Smooth muscle cell (in vitro differentiated cells): Measurements from ENCODE around the gene GNAT2. TPM values are rescaled to one million over a fixed set of nuclear protein-coding genes. Genes with fewer than 3 reads are reported as not detected.

Experiments used
- DNase-seq: peaks from one replicate; lab custom pipeline; 2025; ENCODE audit not compliant: unreplicated experiment; lab: John Stamatoyannopoulos, UW
- H2AFZ ChIP-seq: fragments of 200-600 bp; sonication (generic); 2 replicates; pipeline ENCODE4 v1.6.0; 2016; ENCODE audit warnings: antibody characterized with exemption, low read depth, mild to moderate bottlenecking
- H3F3A ChIP-seq: fragments of 200-600 bp; sonication (generic); 2 replicates; pipeline ENCODE4 v1.6.0; 2017; ENCODE audit warnings: antibody characterized with exemption, low read depth
- H3K27ac ChIP-seq: fragments of 200-600 bp; sonication (generic); 2 replicates; pipeline ENCODE4 v1.5.1; 2016; ENCODE audit warnings: low read depth, mild to moderate bottlenecking
- H3K27me3 ChIP-seq: fragments of 200-600 bp; sonication (generic); 2 replicates; pipeline ENCODE4 v1.6.1; 2016; ENCODE audit warnings: low read depth, mild to moderate bottlenecking
- H3K36me3 ChIP-seq: fragments of 200-600 bp; sonication (generic); 2 replicates; pipeline ENCODE4 v1.5.1; 2016; ENCODE audit warnings: low read depth
- H3K4me1 ChIP-seq: fragments of 200-600 bp; sonication (generic); 2 replicates; pipeline ENCODE4 v1.5.1; 2016; ENCODE audit warnings: low read depth
- H3K4me2 ChIP-seq: fragments of 200-600 bp; sonication (generic); 2 replicates; pipeline ENCODE4 v1.6.0; 2016; ENCODE audit warnings: mild to moderate bottlenecking
- H3K4me3 ChIP-seq: fragments of 200-600 bp; sonication (generic); 2 replicates; pipeline ENCODE4 v1.5.1; 2016; ENCODE audit warnings: mild to moderate bottlenecking
- H3K79me2 ChIP-seq: fragments of 200-600 bp; sonication (generic); 2 replicates; pipeline ENCODE4 v1.6.0; 2016; ENCODE audit warnings: low read depth, mild to moderate bottlenecking
- H3K9ac ChIP-seq: fragments of 200-600 bp; sonication (generic); 2 replicates; pipeline ENCODE4 v1.6.0; 2016; ENCODE audit warnings: low read depth
- H3K9me3 ChIP-seq: fragments of 200-600 bp; sonication (generic); replicated peaks from 2 replicates; pipeline ENCODE4 v1.5.1; 2016; ENCODE audit warnings: low read depth
- H4K20me1 ChIP-seq: fragments of 200-600 bp; sonication (generic); 2 replicates; pipeline ENCODE4 v1.6.0; 2016; ENCODE audit warnings: low read depth
- WGBS: methylation state at CpG from one replicate; pipeline ENCODE4 v1.1.7; 2016; ENCODE audit warnings: low lambda C conversion rate; 5-methylcytosine and 5-hydroxymethylcytosine counted together
- polyA plus RNA-seq: library from polyadenylated mRNA; unstranded; fragments of >200 nt; fragmentation: Nextera tagmentation; extraction: Ambion mirVana; gene quantifications from 2 replicates; pipeline ENCODE4 v1.2.1, GENCODE V29; 2016
- total RNA-seq: library from RNA; depleted of rRNA; stranded (reverse); fragments of >200 nt; gene quantifications from 2 replicates; pipeline ENCODE4 v1.2.3, GENCODE V29; 2014
- TF ChIP-seq, protein P1 (sequence below): fragments of 200-600 bp; sonication (generic); IDR thresholded peaks from 2 replicates; pipeline ENCODE4 v1.5.1; 2017; ENCODE audit warnings: borderline replicate concordance, mild to moderate bottlenecking, antibody characterized with exemption; ENCODE audit not compliant: insufficient read depth, poor library complexity, severe bottlenecking

The GNAT2 gene
- total and polyA plus RNA-seq, 2 experiments from 2014 or later: not detected

DNA sequence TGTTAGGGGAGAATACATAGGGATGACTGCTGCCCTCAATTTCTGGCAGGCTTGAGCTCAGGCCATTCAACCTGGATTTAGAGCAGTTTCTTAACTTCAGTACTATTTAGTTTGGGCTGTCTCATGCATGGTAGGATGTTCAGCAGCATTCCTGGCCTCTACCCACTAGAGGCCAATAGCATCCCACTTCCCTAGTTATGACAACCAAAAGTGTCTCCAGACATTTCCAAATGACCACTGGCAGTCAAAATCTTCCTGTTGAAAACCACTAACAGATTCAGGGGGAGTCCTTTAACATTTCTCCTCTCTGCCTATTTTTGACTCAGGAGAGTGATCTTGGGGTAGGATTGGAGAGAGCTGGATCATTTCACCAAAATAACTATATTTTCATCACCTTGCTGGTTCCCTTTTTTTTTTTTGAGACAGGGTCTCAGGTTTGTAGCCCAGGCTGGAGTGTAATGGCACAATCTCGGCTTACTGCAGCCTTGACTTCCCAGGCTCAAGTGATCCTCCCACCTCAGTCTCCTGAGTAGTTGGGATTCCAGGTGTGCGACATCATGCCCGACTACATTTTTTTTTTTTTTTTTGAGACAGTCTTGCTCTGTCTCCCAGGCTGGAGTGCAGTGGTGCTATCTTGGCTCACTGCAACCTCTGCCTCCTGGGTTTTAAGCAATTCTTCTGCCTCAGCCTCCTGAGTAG lies 8.7 kb downstream of the GNAT2 start:
- WGBS: 45% methylated on average over 3 of the region's 3 CpGs
- H3K9me3 ChIP-seq: no peaks in the 10 kb centered on the region
- peak overlapping the region; percentile 69 for H3K27ac ChIP-seq
- TF ChIP-seq, protein P1, sequence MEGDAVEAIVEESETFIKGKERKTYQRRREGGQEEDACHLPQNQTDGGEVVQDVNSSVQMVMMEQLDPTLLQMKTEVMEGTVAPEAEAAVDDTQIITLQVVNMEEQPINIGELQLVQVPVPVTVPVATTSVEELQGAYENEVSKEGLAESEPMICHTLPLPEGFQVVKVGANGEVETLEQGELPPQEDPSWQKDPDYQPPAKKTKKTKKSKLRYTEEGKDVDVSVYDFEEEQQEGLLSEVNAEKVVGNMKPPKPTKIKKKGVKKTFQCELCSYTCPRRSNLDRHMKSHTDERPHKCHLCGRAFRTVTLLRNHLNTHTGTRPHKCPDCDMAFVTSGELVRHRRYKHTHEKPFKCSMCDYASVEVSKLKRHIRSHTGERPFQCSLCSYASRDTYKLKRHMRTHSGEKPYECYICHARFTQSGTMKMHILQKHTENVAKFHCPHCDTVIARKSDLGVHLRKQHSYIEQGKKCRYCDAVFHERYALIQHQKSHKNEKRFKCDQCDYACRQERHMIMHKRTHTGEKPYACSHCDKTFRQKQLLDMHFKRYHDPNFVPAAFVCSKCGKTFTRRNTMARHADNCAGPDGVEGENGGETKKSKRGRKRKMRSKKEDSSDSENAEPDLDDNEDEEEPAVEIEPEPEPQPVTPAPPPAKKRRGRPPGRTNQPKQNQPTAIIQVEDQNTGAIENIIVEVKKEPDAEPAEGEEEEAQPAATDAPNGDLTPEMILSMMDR: no peak
- H3K27me3 ChIP-seq: no peaks in the 10 kb centered on the region
- peak overlapping the region; percentile 59 for H3K4me2 ChIP-seq
- H3F3A ChIP-seq: peaks cover 3% of the 10 kb centered on the region
- H3K4me1 ChIP-seq: no peaks in the 10 kb centered on the region
- DNase-seq: no peak
- no peaks in the 10 kb centered on the region for H3K36me3 ChIP-seq
- H3K79me2 ChIP-seq: no peaks in the 10 kb centered on the region
- no peak overlapping the region for H2AFZ ChIP-seq
- no peaks in the 10 kb centered on the region for H4K20me1 ChIP-seq
- no peak overlapping the region for H3K4me3 ChIP-seq
- peak overlapping the region; percentile 7 for H3K9ac ChIP-seq

DNA sequence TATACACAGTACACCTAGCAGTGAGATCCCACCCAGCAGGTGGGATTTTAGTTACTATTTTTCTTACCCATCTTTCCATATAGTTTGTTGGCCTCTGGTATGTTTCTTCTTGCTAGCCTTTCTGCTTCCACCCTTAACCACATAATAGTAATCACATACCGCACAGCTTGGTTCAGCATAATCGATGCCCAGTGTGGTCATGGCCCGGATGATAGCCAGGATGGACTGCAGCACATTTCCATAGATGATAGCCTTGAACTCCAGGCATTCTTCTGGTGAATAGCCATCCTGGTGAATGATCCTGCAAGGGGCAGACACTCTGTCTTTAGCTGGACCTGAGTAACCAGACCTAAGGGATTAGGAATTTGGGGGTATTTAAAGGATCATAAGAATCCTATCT lies 9.5 kb downstream of the GNAT2 start:
- 100% methylated on average over 3 of the region's 3 CpGs for WGBS
- H4K20me1 ChIP-seq: no peaks in the 10 kb centered on the region
- H3K79me2 ChIP-seq: no peaks in the 10 kb centered on the region
- no peak overlapping the region for H3K9ac ChIP-seq
- no peaks in the 10 kb centered on the region for H3K4me1 ChIP-seq
- H3F3A ChIP-seq: peaks cover 3% of the 10 kb centered on the region
- H2AFZ ChIP-seq: no peak overlapping the region
- no peak overlapping the region for H3K4me3 ChIP-seq
- no peak overlapping the region for H3K4me2 ChIP-seq
- H3K27ac ChIP-seq: peak overlapping the region; percentile 69
- no peak for DNase-seq
- H3K9me3 ChIP-seq: no peaks in the 10 kb centered on the region
- TF ChIP-seq, protein P1: no peak
- H3K36me3 ChIP-seq: no peaks in the 10 kb centered on the region
- H3K27me3 ChIP-seq: no peaks in the 10 kb centered on the region

GRCh38 chr1:109605381-109605780 lies 14.0 kb downstream of the GNAT2 start:
- TF ChIP-seq, protein P1: no peak
- Histone ChIP-seq H3K27me3 (no peaks in the 10 kb centered on the region), H4K20me1 (no peaks in the 10 kb centered on the region), H3K79me2 (no peaks in the 10 kb centered on the region), H3K4me3 (no peak overlapping the region), H3F3A (peaks cover 3% of the 10 kb centered on the region), H2AFZ (no peak overlapping the region), H3K9ac (no peak overlapping the region), H3K27ac (no peak overlapping the region), H3K36me3 (no peaks in the 10 kb centered on the region), H3K4me1 (no peaks in the 10 kb centered on the region), H3K9me3 (no peaks in the 10 kb centered on the region), H3K4me2 (no peak overlapping the region)
- 97% methylated on average over 1 of the region's 1 CpG for WGBS
- no peak for DNase-seq

- Histone ChIP-seq H3K79me2 (no peaks in the 10 kb centered on the region), H2AFZ (no peak overlapping the region), H3K36me3 (no peaks in the 10 kb centered on the region), H3K4me1 (no peaks in the 10 kb centered on the region), H3K27ac (no peak overlapping the region), H3K27me3 (no peaks in the 10 kb centered on the region), H4K20me1 (no peaks in the 10 kb centered on the region), H3K4me2 (no peak overlapping the region), H3K9me3 (no peaks in the 10 kb centered on the region), H3K4me3 (no peak overlapping the region), H3F3A (no peaks in the 10 kb centered on the region), H3K9ac (no peak overlapping the region)
- 97% methylated on average over 3 of the region's 3 CpGs for WGBS
- no peak for DNase-seq
- TF ChIP-seq, protein P1: no peak
Observed at GRCh38 chr1:109603229-109603628, 16.2 kb downstream of the GNAT2 start.
